ENCODE data around the gene UNC5B.

Gene UNC5B

DNA sequence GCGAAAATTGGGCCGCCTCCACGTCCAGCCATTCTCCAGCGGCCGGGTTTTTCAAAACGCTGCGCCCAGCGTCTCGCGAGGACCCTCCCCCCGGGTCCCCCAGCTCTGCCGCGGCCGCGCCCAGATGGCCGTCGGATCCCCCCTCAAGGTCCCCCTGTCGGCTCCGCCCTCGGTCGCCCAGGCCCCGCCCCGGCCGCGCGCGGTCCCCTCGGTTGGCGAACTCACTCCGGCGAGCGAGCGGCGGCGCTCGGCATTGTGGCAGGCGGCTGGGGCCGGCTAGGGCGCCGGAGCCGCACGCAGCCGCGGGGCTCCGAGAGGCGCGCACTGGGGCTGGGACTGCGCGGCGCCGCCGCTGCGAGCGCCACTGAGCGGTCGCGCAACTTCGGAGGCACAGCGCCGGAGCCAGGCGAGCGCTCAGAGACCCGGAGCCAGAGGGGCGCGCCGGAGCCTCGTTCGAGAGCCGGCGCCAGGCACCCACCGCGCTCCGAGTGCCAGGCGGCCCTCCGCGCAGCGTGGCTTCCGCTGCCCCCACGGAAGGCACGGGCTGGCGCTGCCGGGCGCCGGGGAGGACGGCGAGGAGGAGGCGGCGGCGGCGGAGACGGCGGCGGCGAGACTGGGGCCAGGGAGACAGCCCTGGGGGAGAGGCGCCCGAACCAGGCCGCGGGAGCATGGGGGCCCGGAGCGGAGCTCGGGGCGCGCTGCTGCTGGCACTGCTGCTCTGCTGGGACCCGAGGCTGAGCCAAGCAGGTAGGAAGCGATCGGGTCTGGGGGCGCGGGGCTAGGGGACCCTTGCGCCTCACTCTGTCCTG lies at the start of gene UNC5B:
UNC5B (plus strand) TSS at position 253 of the 809 bp plus-strand sequence; CDS start at position 669, 416 bp downstream.
- no peak for FAIRE-seq

DNA sequence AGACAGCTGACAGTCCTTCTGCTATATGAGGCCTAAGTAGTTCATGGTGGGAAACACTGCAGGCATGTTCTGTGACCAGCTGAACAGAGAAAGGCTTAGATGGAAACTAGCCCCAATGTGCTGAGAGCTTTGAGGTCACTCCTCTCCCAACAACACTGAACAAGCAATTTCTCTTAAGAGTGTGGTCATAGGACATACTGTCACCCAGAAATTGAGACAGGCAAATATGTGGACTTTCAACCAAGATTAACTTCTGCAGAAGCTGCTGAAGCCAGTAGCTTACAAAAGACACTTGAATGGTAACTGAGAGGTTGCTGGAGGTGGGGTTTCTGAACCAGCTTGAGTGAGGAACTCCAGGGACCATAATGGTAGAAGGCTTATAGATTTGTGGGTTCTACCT lies 38.9 kb upstream of the UNC5B start:
- FAIRE-seq = no peak

DNA sequence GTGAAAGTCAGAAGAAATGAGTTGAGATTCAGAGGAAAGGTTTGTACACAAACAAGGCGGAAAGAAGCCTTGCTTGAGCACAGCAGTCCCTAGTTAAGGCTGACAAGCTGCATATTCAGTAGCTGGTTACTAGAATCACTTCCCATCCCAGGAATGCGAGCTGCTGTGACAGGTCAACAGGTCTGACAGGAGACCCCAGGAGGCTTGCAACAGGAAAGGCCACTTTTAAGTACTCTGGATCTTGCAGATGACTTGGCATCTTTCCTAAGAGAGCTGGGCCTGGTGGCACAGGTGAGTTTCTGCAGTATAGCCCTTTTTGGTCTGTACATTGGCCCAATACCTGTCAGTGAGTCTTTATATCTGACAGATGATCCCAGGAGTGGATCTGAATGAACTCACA lies 35.7 kb upstream of the UNC5B start:
- no peak for FAIRE-seq

DNA sequence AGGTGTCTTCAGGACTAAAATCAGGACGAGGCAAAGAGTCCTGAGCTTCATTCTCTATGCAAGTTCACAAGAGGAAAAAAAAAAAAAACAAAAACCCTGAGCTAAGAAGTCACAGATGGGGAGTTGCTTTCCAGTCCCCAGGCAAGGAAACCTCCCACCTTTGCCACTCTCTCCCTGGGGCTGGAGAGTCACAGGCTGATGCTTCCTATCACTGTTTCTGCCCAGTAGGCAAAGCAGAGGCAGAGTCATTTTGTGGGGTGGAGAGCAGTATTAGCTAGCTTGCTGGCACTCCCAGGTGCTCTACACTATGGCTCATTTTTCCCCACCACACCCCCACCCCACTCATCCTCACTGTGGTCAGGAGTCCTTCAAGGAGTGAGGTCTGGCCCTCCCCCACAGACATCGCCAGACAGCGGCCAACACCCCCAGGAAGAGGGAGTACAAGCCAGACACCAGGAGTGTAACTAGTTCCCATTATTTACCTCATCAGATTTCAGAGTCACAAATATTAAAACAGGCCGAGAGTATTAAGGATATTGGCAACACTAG lies 34.6 kb upstream of the UNC5B start:
- FAIRE-seq = no peak

DNA sequence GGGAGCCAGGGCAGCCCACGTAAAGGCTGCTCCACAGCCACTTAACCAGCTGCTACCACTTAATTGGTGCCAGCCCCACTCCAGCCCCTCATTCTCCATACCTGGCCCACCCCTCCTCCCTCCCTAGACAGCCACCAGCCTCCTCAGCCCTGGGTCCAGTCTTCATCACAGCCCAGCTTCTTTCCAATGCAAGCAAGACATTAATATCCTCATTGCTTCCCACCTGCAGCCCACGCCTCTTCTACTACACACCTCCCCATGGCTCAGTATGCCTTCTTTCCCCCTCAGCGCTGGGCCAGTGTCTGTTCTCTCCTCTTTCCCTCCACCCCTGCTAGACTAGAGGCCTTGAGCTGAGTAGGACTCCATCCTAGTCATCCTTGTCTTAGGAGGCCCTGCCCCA lies 33.5 kb upstream of the UNC5B start:
- FAIRE-seq = no peak

DNA sequence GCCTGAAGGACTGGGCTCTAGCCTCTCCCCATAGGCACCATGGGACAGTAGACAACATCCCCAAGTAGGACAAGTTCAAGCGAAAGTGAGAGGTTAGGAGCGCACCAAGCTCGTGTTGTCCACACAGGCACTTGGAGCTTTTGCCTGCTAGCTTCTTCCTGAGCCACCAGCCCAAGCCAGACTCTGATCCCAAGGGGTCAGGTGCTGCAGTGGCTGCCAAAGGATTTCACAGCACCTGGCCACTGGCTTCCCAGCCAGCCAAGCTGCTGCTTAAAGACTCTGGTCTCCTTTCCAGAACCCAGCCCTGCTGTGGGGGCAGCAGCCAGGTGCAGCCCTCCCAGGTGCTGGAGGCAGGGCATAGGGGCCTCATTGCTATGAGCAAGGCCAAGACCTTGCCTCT lies 33.0 kb upstream of the UNC5B start:
- no peak for FAIRE-seq

DNA sequence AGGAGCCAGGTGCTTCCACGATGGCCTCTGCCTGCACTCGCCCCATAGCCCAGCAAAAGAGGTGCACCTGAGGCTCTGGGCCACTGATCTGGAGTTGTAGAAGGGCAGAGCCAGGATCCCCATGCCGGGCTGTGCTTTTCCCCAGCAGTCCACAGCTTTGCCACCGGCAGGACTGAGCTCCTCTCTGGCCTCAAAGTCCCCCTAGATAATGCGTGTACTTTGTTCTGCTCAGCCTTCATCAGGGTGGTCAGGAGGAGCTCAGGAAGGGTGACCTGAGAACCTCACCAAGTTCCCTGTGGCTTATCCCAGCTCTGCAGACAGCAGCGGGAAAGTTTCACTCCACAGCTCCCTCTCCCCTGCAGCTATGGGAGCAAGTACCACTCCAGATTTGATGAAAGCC lies 27.9 kb upstream of the UNC5B start:
- no peak for FAIRE-seq

DNA sequence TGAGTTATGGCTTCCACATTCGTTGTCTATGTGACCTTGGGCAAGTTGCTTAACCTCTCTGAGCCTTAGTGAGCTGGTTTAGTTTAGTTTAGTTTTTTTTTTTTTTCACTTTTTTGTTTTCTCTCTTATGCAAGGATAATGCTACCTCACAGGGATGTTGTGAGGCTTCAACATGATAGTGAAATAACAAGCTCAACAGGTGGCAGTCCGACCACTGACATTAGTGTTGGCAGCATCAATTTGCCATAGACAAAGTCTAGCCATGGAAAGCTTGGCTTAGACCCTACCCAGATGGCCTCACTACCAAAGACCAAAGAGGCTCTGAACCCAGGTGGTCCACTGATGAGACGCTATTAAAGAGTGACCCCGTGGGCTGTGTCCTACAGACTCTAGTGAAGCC lies 27.2 kb upstream of the UNC5B start:
- FAIRE-seq = no peak

DNA sequence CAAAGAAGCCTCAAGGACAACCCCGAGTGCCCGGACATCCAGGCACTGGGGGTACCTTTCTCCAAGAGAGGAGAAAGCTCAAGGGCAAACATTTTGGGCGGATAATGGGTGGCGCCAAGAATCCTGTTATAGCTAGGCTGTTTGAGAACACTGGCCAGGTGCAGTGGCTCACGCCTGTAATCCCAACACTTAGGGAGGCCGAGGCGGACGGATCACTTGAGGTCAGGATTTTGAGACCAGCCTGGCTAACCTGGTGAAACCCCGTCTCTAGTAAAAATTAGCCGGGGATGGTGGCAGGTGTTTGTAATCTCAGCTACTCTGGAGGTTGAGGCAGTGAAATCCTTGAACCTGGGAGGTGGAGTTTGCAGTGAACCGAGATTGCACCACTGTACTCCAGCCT lies 25.2 kb upstream of the UNC5B start:
- FAIRE-seq = no peak

DNA sequence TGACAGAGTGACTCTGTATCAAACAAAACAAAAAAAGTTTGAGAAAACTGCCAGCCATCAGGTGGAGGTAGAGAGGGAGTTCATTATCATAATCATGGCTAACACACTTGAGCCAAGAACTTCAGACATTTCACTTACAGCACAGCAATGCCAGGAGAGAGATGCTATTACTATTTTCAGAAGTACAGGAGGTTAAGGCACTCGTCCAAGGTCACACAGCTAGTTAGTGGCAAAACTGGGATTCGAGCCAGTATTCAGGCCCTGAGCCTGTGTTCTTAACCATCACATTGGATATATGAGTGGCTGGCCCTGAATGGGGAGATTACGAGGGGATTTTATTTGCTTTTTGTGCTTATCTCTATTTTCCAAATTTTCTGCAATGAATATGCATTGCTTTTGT lies 24.8 kb upstream of the UNC5B start:
- FAIRE-seq = no peak

DNA sequence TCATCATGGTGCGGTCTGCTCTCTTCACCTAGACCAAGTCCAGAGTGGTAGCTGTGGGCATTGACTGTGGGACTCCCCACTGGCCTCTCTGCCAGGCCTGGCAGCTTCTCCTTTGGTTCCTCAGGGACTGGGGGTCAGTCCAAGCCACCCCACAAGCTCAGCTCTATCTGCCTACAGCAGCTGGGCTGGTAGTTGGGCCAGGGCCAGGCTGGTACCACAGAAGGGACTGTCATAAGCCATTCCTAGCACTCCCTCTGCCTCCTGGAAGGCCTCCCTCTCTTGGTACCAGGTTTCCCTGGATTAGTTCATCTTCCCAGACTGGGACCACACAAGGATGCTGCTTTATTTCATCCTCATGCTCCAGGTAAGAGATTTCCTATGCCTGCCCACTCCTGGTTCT lies 24.2 kb upstream of the UNC5B start:
- no peak for FAIRE-seq

DNA sequence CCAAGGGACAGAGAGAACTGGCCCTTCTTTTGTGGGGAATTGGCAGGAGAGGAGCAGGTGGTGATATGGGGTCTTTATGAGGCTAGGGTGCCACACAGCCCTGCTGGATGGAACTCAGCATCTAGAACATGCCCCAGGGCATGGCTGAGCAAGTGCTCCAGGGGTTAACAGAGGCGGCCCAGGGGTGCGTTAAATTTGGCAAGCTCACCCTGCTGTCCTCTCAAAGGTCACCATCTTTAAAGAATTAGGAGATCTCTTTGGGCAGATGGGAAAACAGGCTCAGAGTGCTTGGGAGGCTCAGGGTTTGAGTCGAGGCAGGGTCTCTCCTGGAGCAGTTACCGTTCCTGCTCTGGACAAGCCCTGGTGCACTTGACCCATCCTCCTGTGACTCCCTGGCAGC lies 21.4 kb upstream of the UNC5B start:
- FAIRE-seq = no peak

DNA sequence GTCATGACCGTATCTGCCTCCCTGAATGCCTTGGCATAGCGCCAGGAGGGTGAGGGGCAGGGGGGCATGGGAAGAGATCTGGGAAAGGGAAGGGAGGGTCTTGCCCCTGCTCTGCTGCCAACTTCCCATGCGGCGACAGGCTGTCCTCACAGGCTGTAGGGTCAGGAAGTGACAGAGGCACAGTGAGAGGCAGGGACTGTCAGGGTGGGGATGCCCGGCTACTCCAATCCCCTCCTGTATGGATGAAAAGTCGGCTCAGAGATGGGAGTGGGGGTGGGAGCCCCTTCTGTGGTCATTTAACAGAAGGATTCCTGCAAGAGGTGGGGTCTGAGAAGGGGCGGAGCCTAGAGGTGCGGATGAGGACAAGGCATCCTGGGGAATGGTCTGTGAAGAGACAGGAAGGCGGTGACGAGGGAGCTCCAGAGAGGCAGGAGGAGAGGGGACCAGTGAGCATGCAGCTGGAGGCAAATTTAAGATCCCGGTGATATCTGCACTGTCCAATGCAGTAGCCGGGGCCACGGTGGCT lies 20.8 kb upstream of the UNC5B start:
- no peak for FAIRE-seq

DNA sequence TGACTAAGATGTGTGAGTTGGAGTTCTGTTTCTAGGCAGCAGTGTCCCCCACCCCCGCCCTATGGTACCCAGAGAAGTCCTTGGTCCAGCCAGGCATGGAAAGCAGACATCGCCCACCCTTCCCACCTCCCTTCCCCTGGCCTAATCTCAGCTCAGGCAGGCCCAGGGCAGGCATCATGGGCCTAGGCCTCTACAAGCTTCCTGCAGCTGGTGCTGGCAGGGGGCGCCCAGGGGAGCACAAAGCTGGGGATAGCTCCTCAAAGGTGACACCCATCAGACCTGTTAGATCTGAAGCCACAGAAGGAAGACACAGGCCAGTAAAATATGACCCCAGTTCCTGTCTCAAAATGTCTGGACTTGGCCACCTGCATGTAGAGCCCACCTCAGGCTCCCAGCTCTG lies 18.9 kb upstream of the UNC5B start:
- no peak for FAIRE-seq

DNA sequence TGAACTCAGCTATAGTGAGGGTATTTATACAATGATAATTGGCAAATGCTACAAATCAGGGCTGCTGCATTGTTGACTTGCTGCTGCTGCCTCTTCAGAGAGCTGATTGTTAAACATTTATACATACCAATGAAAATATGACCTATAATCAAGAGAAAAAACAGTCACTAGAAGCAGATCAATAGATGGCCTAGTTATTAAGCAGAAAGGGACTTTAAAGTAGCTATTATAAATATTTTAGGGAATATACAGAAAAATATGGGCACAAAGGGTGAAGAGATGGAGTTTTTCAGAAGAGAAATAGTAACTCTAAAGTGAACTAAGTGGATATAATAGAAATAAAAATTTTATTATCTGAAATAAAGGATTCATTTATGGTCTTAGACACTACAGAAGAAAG lies 14.4 kb upstream of the UNC5B start:
- no peak for FAIRE-seq

DNA sequence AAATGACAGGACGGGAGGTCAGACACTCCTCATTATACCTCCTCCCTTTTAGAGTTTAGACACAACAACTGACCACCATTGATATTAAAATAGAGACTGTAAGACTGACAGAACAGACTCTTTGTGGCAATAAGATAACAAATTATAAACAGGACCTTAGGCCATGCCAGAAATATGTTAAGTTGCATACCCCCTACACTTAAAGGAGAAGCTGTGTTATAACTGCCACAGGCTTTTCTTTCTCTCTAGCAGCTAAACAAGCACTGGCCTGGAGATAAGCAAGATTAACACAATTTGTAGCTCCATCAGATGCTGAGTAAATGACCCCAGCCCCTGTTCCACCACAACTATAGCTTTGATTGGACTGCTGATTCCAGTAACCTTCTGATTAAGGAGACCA lies 10.5 kb upstream of the UNC5B start:
- FAIRE-seq = no peak

DNA sequence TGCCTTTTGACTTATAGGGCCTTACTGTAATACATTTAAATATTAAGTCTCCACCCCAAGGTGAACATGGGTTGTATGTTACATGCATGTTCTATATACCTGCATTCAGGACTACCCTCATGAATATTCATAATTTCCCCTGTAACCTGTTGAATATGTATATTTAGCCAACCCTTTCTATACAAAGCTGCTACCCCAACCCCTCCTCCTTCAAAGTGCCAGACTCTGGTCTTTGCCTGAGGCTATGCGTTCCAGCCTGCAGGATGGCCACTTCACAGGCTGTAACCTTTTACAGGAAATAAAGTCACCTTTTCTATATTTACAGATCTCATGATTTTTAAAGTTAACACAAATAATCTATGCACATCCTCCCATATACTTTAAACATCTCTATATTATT lies 10.1 kb upstream of the UNC5B start:
- FAIRE-seq = no peak

DNA sequence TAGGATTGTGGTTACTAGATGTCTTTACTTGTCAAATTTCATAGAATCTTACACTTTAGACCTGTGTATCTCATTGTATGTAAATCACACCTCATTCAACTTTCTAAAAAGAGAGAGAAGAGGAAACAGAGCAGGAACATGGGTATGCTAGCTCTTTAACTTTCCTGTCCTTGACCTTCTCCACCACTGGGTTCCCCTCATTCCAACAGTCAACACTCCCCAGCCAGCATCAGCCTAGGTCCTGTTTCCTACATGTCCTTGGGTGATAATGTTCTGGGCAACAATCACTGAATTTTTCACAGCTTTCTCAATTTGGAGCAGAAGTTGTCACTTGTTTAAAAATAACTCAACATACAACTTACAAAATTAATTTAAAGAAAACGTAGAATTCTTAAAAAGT lies 9.2 kb upstream of the UNC5B start:
- no peak for FAIRE-seq

DNA sequence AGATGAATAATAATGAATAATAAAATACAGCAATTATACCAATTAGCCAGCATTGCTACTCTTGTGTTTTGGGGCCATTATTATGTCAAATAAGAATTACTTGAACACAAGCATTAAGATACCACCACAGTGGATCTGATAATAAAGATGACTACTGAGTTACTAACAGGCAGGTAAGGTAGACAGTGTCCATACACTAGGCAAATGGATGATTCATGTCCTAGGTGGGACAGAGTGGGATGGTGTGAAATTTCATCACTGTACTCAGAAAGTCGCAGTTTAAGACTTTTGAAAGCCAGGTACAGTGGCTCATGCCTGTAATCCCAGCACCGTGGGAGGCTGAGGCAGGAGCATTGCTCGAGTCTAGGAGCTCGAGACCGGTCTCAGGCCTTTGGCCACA lies 8.7 kb upstream of the UNC5B start:
- no peak for FAIRE-seq

DNA sequence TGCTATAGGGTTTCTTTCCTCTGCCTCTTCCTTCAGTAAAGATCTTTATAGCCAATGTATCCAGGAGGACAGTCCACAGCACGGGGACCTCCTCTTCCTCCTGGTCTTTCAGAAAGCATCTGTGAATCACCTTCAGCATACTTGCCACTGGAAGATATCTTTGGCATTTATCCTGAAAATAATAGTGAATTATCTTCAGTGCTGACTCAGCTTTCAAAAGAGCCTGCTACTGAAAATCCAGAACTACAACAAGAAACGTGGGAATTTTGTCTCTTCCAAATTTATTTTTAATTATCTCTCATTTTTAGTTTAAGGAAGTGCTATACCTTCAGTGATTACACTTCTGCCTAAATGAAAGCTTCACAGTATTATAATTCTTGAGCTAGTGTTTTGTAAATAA lies 7.6 kb upstream of the UNC5B start:
- no peak for FAIRE-seq

DNA sequence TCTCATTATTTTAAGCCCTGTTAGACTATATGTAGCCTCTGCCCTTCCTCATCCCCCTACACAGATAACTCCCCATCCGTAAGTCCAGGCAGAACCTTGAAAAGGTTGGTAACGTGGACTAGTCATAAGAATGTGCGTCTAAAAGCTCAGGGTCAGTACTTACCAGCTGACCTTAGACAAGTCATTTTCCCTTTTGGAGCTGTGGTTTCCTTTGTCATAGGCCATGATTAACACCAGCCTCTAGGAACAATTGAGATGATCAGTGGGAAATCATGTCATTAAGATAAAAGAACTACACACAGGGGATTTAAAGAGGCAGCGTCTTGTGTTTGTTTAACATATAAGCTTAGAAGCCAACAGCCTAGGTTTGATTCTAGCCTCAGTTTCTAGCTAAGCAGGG lies 6.9 kb upstream of the UNC5B start:
- no peak for FAIRE-seq

DNA sequence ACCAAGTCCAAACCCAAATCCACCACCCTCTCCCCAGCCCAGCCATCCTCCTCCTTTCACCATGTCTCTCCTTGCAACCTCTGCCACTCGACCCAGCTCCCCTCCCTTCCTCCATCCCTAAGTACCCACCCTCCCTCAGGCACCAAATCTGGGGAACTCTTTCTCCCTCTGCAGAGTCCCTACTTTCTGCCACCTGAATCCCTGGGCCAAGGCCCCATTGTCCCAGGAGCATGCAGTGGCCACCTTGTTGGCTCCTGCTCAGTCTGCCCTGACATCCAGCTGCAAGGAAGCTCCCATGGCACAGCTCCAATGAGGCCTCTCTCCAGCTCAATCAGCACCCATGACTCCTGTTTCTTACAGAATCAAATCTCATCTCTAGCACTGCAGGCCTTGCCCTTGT lies 5.5 kb upstream of the UNC5B start:
- FAIRE-seq = no peak

DNA sequence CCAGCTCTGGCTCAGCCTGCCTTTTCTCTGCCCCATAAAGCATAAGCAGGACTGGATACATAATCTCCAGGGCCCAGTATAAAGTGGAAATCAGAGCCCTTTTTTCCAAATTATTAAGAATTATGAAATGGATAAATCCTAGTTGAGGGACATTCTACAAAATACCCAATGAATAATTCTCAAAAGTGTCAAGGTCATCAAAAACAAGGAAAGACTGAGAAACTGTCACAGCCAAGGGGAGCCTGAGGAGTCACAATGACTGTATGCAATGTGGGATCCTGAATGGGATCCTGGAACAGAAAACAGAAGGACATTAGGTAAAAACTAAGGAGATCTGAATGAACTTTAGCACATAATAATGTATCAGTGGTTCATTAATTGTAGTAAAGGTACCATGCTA lies 4.8 kb upstream of the UNC5B start:
- no peak for FAIRE-seq

DNA sequence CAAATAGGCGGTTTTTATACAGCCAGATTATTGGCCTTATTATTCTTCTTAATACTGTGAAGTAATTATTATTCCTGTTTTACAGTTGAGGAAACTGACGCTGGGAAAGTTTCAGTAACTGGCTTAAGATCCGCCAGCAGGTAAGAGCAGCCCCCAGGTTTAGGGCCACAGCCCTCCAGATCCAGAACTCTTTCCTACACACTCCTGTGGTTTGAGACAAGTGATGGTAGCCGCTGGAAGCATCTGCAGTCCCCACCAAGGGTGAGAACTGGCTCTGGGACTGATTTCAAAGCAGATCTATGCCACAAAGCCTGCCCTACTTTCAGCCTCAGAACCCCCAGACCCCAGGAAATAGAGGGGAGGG lies 3.0 kb upstream of the UNC5B start:
- no peak for FAIRE-seq

All from endometrium (tissue), 2 donors.